Measurements from ENCODE around the gene MAGEA4.

GRCh38 chrX:151938172-151938571 lies 25.5 kb downstream of the MAGEA4 start:
- no peak for TF ChIP-seq CTCF (IDR thresholded peaks at IDR 0.05)
- TF ChIP-seq POLR2A (IDR thresholded peaks at IDR 0.05) = no peak
